Fibroblast of peridontal ligament (primary cell): ENCODE results near the gene RAB4A.

Experiments used
- DNase-seq: peaks from one replicate; pipeline ENCODE4 v3.0.0-alpha.2; 2010; ENCODE audit errors: extremely low read depth

The RAB4A gene

DNA sequence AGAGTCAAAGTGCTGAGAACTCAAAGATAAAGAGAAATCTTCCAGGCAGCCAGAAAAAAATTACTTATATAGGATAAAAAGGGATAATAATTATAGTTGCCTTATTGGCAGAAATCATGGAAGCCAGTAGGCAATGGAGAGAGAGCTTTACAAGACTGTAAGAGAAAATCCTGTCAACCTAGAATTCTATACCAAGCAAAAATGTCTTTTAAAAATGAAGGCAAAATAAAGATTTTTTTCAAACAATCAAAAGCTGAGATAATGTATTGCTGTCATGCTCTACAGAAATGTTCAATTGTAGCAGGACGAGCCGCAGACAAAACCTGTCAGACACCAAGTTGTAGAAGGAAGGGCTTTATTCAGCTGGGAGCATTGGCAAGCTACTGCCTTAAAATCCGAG, 26.8 kb upstream of the RAB4A start:
- no peak for DNase-seq

DNA sequence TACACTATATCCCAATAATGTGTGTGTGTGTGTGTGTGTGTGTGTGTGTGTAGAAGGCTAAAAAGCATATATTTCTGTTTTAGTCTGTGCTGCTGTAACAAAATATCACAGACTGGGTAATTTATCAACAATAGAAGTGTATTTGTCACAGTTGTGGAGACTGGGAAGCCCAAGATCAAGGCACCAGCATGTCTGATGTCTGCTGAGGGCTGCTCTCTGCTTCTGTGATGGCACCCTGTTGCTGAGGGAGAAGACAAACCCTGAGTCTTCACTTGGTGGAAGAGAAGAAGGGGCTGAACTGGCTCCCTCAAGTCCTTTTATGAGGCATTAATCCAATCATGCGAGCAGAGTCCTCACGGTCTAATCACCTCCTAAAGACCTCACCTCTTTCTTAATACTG, 23.0 kb upstream of the RAB4A start:
- no peak for DNase-seq

GRCh38 chr1:229248821-229249817, 21.8 kb upstream of the RAB4A start:
- DNase-seq, result no peak

GRCh38 chr1:229249854-229250644, 20.9 kb upstream of the RAB4A start:
- no peak for DNase-seq

DNA sequence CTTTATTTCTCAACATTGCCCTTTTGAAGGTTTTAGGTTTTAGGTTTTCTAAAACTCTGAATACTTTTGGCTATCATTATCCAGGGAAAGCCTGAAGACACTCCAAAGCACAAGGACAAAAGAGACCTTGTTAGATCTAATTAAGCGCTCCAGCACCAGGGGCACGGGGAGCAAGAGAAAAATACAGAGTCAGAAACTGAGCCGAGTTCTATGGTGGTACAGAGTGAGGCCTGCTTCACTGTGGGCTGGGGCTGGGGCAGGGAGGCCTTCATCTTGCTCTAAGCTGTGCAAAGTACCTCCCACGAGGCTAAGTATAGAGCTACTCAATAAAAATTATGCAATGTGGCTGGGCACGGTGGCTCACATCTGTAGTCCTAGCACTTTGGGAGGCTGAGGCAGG, 19.7 kb upstream of the RAB4A start:
- no peak for DNase-seq

DNA sequence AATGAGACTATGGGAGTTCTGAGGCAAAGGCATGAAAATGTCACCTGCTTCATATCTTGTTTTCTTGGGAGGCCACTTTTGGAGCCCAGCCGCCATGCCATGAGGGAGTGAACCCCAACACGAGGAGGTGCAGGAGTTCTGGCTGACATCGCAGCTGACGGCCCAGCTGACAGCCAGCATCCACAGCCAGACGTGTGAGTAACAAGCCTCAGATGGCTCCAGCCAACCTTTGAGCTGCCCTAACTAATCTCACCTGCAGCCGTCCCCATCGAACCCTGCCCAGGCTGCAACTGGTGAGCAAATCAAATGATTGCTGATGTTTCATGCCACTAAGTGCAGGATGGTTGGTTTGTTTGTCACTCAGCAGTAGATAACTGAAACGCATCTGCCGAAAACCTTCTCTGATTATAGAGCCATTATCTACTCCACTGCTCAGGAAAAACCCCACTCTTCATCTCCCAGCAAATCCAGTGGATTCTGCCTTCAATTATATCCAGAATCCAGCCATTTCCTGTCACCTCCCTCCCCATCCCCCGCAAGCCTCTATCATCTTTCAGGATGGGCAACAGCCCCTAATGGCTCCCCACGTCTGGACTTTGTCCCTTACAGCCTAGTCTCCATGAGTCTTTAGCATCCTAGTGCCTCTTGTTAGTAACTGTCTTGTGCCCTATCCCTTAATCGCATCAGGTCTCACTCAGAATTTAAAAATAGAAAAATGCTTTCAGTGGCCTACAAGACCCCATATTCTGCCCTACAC, 18.5 kb upstream of the RAB4A start:
- no peak for DNase-seq

DNA sequence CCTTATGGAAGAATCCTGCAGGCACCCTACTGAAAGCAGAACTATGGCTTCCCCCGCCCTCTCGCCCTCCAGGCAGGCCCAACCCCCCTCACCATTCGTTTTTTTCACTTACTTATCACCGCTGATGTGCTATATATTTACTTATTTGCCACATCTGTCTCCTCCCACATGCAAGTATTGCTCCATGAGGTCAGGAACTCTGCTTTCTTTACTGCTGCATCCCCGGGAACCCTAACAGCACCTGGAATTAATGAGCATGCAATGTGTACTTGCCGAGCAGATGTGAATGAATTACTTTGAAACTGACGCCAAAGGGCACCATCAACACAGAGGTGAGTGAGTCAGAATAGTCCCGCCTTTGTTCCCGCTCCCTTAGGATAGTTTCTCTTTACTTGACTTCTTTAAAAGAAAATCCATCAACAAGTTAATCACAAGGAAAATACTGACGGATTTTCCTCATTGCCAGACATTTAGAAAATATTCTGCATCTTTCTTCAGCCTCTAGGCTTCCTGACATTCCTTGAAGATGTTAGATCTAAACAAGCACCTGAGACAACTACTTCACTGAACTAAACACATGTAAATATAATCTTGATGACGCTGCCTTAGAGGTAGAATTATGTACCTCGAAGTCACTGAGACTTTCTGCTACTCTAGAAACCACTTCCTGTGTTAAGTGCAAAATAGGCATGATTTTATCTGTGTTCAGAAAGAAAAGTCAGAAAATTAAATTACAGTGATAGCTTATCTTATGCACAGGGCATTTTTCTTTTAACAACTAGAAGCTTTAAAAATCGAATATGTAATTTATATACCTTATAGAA, 17.5 kb upstream of the RAB4A start:
- no peak for DNase-seq

DNA sequence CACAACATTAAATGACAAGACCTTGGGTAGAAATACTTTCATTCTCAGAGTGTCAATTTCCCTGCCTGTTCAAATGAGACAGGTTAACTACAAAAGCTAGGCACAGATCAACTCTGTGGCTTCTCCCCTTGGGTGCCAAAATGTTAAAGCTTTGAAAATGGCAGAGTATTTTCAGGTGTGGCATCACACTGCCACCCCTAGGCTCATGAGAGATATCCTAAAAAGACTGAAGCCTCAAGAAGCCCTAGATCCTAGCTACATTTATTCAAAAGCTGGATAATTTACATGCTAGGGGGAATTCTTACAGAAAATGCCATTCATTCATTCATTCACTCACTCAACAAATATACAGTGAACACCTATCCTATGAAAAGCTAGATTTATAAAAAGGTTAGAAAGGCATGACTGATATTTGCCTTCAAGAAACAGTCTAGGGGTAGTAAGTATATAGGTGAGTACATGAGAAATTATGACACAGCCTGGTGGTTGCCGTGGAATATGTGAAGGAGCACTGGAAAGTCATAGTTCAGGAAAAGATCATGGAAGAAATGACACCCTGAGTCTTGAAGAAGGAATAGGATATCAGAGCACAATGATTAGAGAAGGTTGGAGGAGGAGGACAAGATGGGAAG, 15.9 kb upstream of the RAB4A start:
- no peak for DNase-seq

DNA sequence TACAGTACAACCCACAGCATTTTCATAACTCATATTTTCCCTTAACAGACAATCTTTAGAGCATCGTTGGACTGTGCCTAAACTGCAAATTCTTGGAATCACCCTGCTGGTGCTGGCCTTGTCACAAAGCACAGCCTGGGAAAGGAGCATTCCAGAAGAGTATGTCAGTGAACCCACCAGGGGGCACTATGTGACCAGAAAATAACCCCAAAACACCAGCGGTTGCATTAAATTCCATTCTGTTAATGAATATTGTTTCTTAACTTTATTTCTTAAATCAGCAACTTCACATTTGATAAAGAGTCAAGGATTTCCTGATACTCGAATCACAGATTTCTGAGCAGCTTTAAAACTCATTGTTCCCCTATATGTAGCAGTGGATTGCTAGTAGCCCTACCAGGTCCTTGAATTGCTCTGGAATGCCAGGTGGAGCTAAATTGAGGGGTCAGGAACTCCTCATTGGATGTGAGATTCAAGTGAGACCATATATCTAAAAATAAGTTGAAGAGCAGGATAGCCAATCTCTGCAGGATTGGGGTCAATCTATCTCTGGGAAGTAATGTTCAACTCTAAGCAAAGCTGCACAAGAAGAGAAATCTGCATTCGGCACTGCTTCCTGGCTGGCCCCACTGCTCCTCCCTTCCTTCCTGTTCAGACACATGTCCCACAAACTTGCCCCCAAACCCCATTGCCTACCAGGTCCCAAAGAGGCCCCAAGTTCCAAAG, 12.7 kb upstream of the RAB4A start:
- DNase-seq, result peak; percentile 80

GRCh38 chr1:229258757-229259060, 12.2 kb upstream of the RAB4A start:
- DNase-seq, result peak; percentile 38

DNA sequence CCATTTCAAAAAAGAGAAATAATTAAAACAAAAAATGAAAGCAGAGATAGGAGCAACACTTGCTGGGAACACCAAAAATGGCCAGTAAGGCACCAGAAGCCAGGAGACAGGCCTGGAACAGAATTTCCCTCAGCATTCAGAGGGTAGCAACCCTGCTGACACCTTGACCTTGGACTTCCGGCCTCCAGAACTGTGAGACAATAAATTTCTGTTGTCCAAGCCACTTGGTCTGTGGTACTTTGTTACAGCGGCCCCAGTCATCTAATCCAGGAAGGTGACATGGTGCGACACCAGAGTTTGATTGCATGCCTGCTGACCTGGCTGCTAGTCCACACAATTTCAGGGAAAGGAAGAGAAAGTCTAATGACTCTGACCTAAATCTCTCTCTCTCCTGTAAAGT, 10.6 kb upstream of the RAB4A start:
- no peak for DNase-seq

DNA sequence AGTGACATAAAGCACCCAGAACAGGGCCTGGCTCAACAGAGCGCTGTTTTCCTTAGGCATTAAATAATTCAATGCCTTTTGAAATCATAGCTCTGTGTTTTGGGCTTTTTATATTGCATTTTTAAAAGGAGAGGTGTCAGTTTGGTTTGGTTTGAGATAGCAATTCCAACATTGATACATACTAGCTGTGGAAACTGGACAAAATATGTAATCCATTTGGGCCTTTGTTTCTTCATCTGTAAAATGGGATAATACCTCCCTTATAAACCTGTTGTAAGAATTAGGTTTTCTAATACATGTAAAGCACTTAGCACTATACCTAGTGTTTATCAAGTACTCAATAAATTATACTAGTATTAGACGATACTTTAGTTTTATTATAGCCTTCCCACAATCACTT, 8.7 kb upstream of the RAB4A start:
- no peak for DNase-seq

- DNase-seq, result no peak
These were observed 7.7 kb upstream of the RAB4A start for GRCh38 chr1:229263254-229263653.

DNA sequence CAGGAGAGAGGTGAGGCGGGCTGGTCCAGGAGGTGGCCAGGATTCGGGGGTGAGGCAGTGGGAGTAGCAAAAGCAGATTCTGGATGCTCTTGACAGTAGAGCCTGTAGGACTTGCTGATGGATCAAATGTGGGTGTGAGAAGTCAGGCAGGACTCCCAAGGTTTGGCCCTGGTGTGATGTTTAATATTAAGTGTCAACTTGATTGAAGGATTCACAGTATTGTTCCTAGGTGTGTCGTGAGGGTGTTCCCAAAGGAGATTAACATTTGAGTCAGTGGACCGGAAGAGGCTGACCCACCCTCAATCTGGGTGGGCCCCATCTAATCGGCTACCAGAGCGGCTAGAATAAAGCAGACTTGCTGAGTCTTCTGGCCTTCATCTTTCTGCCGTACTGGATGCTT, 6.8 kb upstream of the RAB4A start:
- no peak for DNase-seq

DNA sequence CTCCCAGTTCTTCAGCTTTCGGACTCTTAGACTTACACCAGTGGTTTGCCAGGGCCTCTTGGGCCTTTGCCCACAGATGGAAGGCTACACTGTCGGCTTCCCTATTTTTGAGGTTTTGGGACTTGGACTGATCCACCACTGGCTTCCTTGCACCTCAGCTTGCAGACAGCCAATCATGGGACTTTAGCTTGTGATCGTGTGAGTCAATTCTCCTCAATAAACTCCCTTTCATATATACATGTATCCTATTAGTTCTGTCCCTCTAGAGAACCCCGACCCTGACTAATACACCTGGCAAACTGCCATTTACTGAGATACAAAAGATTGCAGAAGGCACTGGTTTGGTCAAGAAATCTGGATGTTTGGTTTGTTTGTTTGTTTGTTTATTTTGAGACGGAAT, 6.4 kb upstream of the RAB4A start:
- DNase-seq, result no peak

DNA sequence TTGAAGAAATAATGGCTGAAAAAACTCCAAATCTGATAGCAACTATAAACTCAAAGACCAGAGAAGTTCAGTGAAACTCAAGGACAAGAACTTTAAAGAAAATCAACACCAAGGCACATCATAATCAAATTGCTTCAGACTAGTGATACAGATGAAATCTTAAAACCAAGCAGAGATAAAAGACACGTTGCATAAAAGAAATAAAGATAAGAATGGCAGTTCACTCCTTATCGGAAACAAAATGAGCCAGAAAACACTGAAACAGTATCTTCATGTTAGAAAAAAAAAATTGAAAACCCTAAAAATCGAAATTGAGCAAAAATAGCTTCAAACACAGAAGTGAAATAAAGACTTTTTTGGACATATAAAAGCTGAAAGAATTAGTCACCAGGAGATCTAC, 4.6 kb upstream of the RAB4A start:
- DNase-seq, result no peak

GRCh38 chr1:229266832-229267500, 3.9 kb upstream of the RAB4A start:
- DNase-seq, result no peak

GRCh38 chr1:229268505-229268904, 2.4 kb upstream of the RAB4A start:
- DNase-seq, result no peak

GRCh38 chr1:229271448-229272159, 693 bp downstream of the RAB4A start:
- peak; percentile 38 for DNase-seq
